GM23338 (cell line): ENCODE measurements around the gene KDM4E. TPM values are rescaled to one million over a fixed set of nuclear protein-coding genes. Genes with fewer than 3 reads are reported as not detected.

Source experiments
- ATAC-seq: fragments of 200-7000 bp; cut with Tn5 transposase; 3 replicates; pipeline ENCODE4 v1.9.1; 2020
- DNase-seq: peaks from one replicate; pipeline ENCODE4 v3.0.0-alpha.2; 2015; ENCODE audit warnings: low spot score
- H2AFZ ChIP-seq: fragments of 200-600 bp; sonication (generic); 2 replicates; pipeline ENCODE4 v1.8.0; 2016; ENCODE audit warnings: antibody characterized with exemption, mild to moderate bottlenecking, moderate library complexity
- H3F3A ChIP-seq: fragments of 200-600 bp; sonication (generic); replicated peaks from 2 replicates; pipeline ENCODE4 v1.8.0; 2017; ENCODE audit warnings: antibody characterized with exemption, mixed run types, low read depth
- H3K27ac ChIP-seq: fragments of 200-600 bp; sonication (generic); 2 replicates; pipeline ENCODE4 v1.6.1; 2016; ENCODE audit warnings: low read depth
- H3K27me3 ChIP-seq: fragments of 200-600 bp; sonication (generic); 2 replicates; pipeline ENCODE4 v1.8.0; 2016; ENCODE audit warnings: mild to moderate bottlenecking, mixed run types, moderate library complexity; ENCODE audit not compliant: insufficient read depth
- H3K36me3 ChIP-seq: fragments of 200-600 bp; sonication (generic); 2 replicates; pipeline ENCODE4 v1.8.0; 2016; ENCODE audit warnings: mild to moderate bottlenecking; ENCODE audit not compliant: insufficient read depth
- H3K4me1 ChIP-seq: fragments of 200-600 bp; sonication (generic); 2 replicates; pipeline ENCODE4 v1.8.0; 2016; ENCODE audit warnings: mild to moderate bottlenecking, moderate library complexity; ENCODE audit not compliant: insufficient read depth
- H3K4me2 ChIP-seq: fragments of 200-600 bp; sonication (generic); 2 replicates; pipeline ENCODE4 v1.7.1; 2017; ENCODE audit warnings: mixed run types
- H3K4me3 ChIP-seq: fragments of 200-600 bp; sonication (generic); 2 replicates; pipeline ENCODE4 v1.6.1; 2016; ENCODE audit warnings: mixed run types
- H3K79me2 ChIP-seq: fragments of 200-600 bp; sonication (generic); replicated peaks from 2 replicates; pipeline ENCODE4 v1.8.0; 2017; ENCODE audit warnings: mild to moderate bottlenecking; ENCODE audit not compliant: insufficient read depth
- H3K9me2 ChIP-seq: fragments of 200-600 bp; sonication (generic); 2 replicates; pipeline ENCODE4 v1.8.0; 2017; ENCODE audit not compliant: insufficient read depth
- H4K20me1 ChIP-seq: fragments of 200-600 bp; sonication (generic); replicated peaks from 2 replicates; pipeline ENCODE4 v1.8.0; 2017; ENCODE audit warnings: mild to moderate bottlenecking; ENCODE audit not compliant: insufficient read depth
- H3K27ac Mint-ChIP-seq: 2 replicates; pipeline ENCODE4 v1.8.0; 2020; ENCODE audit warnings: inconsistent platforms, mild to moderate bottlenecking, moderate library complexity, mixed read lengths
- H3K27me3 Mint-ChIP-seq: 3 replicates; pipeline ENCODE4 v1.8.0; 2022; ENCODE audit warnings: low read depth, mild to moderate bottlenecking, moderate library complexity, mixed read lengths, inconsistent platforms; ENCODE audit not compliant: insufficient read depth, poor library complexity
- H3K36me3 Mint-ChIP-seq: 3 replicates; pipeline ENCODE4 v1.8.0; 2021; ENCODE audit warnings: low read depth, mild to moderate bottlenecking, inconsistent platforms, moderate library complexity, mixed read lengths
- H3K4me1 Mint-ChIP-seq: 3 replicates; pipeline ENCODE4 v1.8.0; 2020; ENCODE audit warnings: mild to moderate bottlenecking, inconsistent platforms, mixed read lengths
- H3K4me3 Mint-ChIP-seq: 3 replicates; pipeline ENCODE4 v1.8.0; 2021; ENCODE audit warnings: moderate library complexity, mild to moderate bottlenecking, inconsistent platforms, mixed read lengths
- H3K9me3 Mint-ChIP-seq: 3 replicates; pipeline ENCODE4 v1.8.0; 2020; ENCODE audit warnings: moderate library complexity, mild to moderate bottlenecking, inconsistent platforms, mixed read lengths
- CTCF ChIP-seq, 2 experiments: fragments of 200-600 bp in 1 of 2; sonication (generic) in 1 of 2; conservative IDR thresholded peaks; 2 replicates each; pipeline versions ENCODE4 v1.5.1 to v1.6.1; 2016 to 2017; ENCODE audit warnings: antibody characterized with exemption in 2 of 2, low read depth in 2 of 2, mild to moderate bottlenecking in 2 of 2, moderate library complexity in 1 of 2
- EZH2 ChIP-seq: fragments of 200-600 bp; sonication (generic); IDR thresholded peaks from one replicate; pipeline ENCODE4 v1.8.0; 2017; ENCODE audit warnings: antibody characterized with exemption, mild to moderate bottlenecking, low read depth; ENCODE audit not compliant: unreplicated experiment
- JUNB ChIP-seq: IDR thresholded peaks from one replicate; pipeline ENCODE4 v1.6.1; 2016; ENCODE audit warnings: antibody characterized with exemption; ENCODE audit not compliant: unreplicated experiment
- ZNF114 ChIP-seq: fragments of 250-450 bp; sonication (Bioruptor Pico); IDR thresholded peaks from 2 replicates; pipeline ENCODE4 v1.5.0; 2020; ENCODE audit warnings: mild to moderate bottlenecking, moderate library complexity
- ZNF331 ChIP-seq: fragments of 250-450 bp; sonication (Bioruptor Pico); IDR thresholded peaks from 2 replicates; pipeline ENCODE4 v1.5.0; 2020; ENCODE audit warnings: low read depth, mild to moderate bottlenecking, moderate library complexity
- polyA plus RNA-seq: library from polyadenylated mRNA; unstranded; fragments of >200 nt; fragmentation: Nextera tagmentation; extraction: Ambion mirVana; gene quantifications from 2 replicates; pipeline ENCODE4 v1.2.1, GENCODE V29; 2016
- total RNA-seq: library from RNA; depleted of rRNA; stranded (reverse); fragments of >200 nt; shearing (Covaris generic); gene quantifications from 2 replicates; pipeline ENCODE4 v1.2.3, GENCODE V29; 2014
- TF ChIP-seq, protein P1 (sequence below): fragments of 250-450 bp; sonication (Bioruptor Pico); IDR thresholded peaks from 2 replicates; pipeline ENCODE4 v1.5.0; 2020; ENCODE audit warnings: mild to moderate bottlenecking, moderate library complexity
- TF ChIP-seq, protein P2 (sequence below): IDR thresholded peaks from one replicate; pipeline ENCODE4 v1.6.1; 2018; ENCODE audit warnings: antibody characterized with exemption; ENCODE audit not compliant: unreplicated experiment

Gene KDM4E
- total and polyA plus RNA-seq, 2 experiments from 2014 or later = not detected

DNA sequence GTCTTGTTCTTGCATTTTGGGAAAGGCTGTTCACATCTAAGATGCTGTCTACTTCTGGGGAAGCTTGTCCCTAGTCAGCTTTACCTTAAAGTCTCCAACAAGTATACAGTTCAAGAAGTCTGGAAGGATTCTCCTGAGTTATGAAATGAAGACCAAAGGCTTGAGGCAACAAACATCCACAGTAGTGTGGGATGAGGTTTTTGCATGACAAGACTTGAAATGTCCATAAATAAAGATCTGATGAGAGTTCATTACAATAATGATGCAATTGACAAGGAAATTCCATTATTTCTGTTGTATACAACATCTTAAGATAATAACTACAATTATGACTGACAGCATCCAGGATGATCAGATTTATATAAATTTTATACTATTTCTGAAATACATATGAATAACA is 21.3 kb upstream of the KDM4E start (continued):
- TF ChIP-seq, protein P1, sequence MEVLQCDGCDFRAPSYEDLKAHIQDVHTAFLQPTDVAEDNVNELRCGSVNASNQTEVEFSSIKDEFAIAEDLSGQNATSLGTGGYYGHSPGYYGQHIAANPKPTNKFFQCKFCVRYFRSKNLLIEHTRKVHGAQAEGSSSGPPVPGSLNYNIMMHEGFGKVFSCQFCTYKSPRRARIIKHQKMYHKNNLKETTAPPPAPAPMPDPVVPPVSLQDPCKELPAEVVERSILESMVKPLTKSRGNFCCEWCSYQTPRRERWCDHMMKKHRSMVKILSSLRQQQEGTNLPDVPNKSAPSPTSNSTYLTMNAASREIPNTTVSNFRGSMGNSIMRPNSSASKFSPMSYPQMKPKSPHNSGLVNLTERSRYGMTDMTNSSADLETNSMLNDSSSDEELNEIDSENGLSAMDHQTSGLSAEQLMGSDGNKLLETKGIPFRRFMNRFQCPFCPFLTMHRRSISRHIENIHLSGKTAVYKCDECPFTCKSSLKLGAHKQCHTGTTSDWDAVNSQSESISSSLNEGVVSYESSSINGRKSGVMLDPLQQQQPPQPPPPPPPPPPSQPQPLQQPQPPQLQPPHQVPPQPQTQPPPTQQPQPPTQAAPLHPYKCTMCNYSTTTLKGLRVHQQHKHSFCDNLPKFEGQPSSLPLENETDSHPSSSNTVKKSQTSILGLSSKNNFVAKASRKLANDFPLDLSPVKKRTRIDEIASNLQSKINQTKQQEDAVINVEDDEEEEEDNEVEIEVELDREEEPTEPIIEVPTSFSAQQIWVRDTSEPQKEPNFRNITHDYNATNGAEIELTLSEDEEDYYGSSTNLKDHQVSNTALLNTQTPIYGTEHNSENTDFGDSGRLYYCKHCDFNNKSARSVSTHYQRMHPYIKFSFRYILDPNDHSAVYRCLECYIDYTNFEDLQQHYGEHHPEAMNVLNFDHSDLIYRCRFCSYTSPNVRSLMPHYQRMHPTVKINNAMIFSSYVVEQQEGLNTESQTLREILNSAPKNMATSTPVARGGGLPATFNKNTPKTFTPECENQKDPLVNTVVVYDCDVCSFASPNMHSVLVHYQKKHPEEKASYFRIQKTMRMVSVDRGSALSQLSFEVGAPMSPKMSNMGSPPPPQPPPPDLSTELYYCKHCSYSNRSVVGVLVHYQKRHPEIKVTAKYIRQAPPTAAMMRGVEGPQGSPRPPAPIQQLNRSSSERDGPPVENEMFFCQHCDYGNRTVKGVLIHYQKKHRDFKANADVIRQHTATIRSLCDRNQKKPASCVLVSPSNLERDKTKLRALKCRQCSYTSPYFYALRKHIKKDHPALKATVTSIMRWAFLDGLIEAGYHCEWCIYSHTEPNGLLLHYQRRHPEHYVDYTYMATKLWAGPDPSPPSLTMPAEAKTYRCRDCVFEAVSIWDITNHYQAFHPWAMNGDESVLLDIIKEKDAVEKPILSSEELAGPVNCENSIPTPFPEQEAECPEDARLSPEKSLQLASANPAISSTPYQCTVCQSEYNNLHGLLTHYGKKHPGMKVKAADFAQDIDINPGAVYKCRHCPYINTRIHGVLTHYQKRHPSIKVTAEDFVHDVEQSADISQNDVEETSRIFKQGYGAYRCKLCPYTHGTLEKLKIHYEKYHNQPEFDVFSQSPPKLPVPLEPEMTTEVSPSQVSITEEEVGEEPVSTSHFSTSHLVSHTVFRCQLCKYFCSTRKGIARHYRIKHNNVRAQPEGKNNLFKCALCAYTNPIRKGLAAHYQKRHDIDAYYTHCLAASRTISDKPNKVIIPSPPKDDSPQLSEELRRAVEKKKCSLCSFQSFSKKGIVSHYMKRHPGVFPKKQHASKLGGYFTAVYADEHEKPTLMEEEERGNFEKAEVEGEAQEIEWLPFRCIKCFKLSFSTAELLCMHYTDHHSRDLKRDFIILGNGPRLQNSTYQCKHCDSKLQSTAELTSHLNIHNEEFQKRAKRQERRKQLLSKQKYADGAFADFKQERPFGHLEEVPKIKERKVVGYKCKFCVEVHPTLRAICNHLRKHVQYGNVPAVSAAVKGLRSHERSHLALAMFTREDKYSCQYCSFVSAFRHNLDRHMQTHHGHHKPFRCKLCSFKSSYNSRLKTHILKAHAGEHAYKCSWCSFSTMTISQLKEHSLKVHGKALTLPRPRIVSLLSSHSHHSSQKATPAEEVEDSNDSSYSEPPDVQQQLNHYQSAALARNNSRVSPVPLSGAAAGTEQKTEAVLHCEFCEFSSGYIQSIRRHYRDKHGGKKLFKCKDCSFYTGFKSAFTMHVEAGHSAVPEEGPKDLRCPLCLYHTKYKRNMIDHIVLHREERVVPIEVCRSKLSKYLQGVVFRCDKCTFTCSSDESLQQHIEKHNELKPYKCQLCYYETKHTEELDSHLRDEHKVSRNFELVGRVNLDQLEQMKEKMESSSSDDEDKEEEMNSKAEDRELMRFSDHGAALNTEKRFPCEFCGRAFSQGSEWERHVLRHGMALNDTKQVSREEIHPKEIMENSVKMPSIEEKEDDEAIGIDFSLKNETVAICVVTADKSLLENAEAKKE (CRISPR knock-in tag) = no peak
- TF ChIP-seq EZH2 (no peak), ZNF331 (CRISPR knock-in tag) (no peak), JUNB (no peak), ZNF114 (CRISPR knock-in tag) (no peak)
- TF ChIP-seq, protein P2, sequence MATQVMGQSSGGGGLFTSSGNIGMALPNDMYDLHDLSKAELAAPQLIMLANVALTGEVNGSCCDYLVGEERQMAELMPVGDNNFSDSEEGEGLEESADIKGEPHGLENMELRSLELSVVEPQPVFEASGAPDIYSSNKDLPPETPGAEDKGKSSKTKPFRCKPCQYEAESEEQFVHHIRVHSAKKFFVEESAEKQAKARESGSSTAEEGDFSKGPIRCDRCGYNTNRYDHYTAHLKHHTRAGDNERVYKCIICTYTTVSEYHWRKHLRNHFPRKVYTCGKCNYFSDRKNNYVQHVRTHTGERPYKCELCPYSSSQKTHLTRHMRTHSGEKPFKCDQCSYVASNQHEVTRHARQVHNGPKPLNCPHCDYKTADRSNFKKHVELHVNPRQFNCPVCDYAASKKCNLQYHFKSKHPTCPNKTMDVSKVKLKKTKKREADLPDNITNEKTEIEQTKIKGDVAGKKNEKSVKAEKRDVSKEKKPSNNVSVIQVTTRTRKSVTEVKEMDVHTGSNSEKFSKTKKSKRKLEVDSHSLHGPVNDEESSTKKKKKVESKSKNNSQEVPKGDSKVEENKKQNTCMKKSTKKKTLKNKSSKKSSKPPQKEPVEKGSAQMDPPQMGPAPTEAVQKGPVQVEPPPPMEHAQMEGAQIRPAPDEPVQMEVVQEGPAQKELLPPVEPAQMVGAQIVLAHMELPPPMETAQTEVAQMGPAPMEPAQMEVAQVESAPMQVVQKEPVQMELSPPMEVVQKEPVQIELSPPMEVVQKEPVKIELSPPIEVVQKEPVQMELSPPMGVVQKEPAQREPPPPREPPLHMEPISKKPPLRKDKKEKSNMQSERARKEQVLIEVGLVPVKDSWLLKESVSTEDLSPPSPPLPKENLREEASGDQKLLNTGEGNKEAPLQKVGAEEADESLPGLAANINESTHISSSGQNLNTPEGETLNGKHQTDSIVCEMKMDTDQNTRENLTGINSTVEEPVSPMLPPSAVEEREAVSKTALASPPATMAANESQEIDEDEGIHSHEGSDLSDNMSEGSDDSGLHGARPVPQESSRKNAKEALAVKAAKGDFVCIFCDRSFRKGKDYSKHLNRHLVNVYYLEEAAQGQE = no peak

GRCh38 chr11:95005642-95006041 is 19.4 kb upstream of the KDM4E start:
- Histone ChIP-seq H2AFZ (no peak overlapping the region), H3K79me2 (no peaks in the 10 kb centered on the region), H3K27me3 (no peaks in the 10 kb centered on the region), H3K9me2 (no peaks in the 10 kb centered on the region), H4K20me1 (no peaks in the 10 kb centered on the region), H3K4me2 (no peak overlapping the region), H3F3A (no peaks in the 10 kb centered on the region), H3K27ac (no peak overlapping the region), H3K4me1 (no peaks in the 10 kb centered on the region), H3K36me3 (no peaks in the 10 kb centered on the region), H3K4me3 (no peak overlapping the region)
- H3K27ac Mint-ChIP-seq = no peak overlapping the region
- H3K9me3 Mint-ChIP-seq = no peaks in the 10 kb centered on the region
- DNase-seq = no peak
- no peaks in the 10 kb centered on the region for H3K27me3 Mint-ChIP-seq
- no peak overlapping the region for H3K4me3 Mint-ChIP-seq
- H3K4me1 Mint-ChIP-seq = no peaks in the 10 kb centered on the region
- H3K36me3 Mint-ChIP-seq = no peaks in the 10 kb centered on the region
- ATAC-seq = no peak
- no peak for TF ChIP-seq CTCF (conservative IDR thresholded peaks at IDR 0.05; ENCODE audit: low read depth in 2 of 2)
